MCF 10A (cell line): ENCODE measurements around the gene OLFM4. TPM values are rescaled to one million over a fixed set of nuclear protein-coding genes. Genes with fewer than 3 reads are reported as not detected.

Experiments used
- BruUV-seq: library from RNA; stranded (reverse); fragments of 400-500 nt; replicated peaks from 2 replicates; lab custom pipeline; 2021; lab: Mats Ljungman, UMichigan
- CTCF ChIA-PET: fragments of 300-600 bp; sonication (Branson Sonifier 250); formaldehyde crosslinking; extraction: SDS; loops from one replicate; lab custom pipeline; 2021; ENCODE audit warnings: antibody characterized with exemption, inconsistent platforms; lab: Yijun Ruan, JAX
- POLR2A ChIA-PET: fragments of 300-600, 350-650 bp; sonication (Branson Sonifier 250); formaldehyde crosslinking; extraction: SDS; loops from one replicate; lab custom pipeline; 2020; ENCODE audit warnings: antibody characterized with exemption, inconsistent platforms; lab: Yijun Ruan, JAX
- DNase-seq: peaks from one replicate; pipeline ENCODE4 v3.0.0-alpha.2; 2018; ENCODE audit not compliant: unreplicated experiment
- H3K27ac Mint-ChIP-seq: one replicate; pipeline ENCODE4 v1.8.0; 2022; ENCODE audit warnings: mild to moderate bottlenecking, low read depth, mixed read lengths; ENCODE audit not compliant: unreplicated experiment
- H3K27me3 Mint-ChIP-seq: one replicate; pipeline ENCODE4 v1.8.0; 2022; ENCODE audit warnings: mixed read lengths; ENCODE audit not compliant: insufficient read depth, unreplicated experiment
- H3K36me3 Mint-ChIP-seq: one replicate; pipeline ENCODE4 v1.8.0; 2022; ENCODE audit warnings: mild to moderate bottlenecking, moderate library complexity, mixed read lengths; ENCODE audit not compliant: insufficient read depth, unreplicated experiment
- H3K4me1 Mint-ChIP-seq: one replicate; pipeline ENCODE4 v1.8.0; 2022; ENCODE audit warnings: mixed read lengths; ENCODE audit not compliant: insufficient read depth, unreplicated experiment
- H3K4me3 Mint-ChIP-seq: one replicate; pipeline ENCODE4 v1.8.0; 2022; ENCODE audit warnings: mild to moderate bottlenecking, moderate library complexity, mixed read lengths; ENCODE audit not compliant: unreplicated experiment
- H3K9me3 Mint-ChIP-seq: one replicate; pipeline ENCODE4 v1.8.0; 2022; ENCODE audit warnings: mixed read lengths; ENCODE audit not compliant: unreplicated experiment
- CTCF ChIP-seq: fragments of 200-600 bp; IDR thresholded peaks from one replicate; pipeline ENCODE4 v1.8.0; 2022; ENCODE audit warnings: antibody characterized with exemption, mild to moderate bottlenecking; ENCODE audit not compliant: unreplicated experiment
- intact Hi-C: fragments of 100-400 bp; cut with micrococcal nuclease; formaldehyde crosslinking; loops from 2 replicates; pipeline ENCODE4 v1.14.1; 2022
- total RNA-seq: library from RNA; stranded (reverse); gene quantifications from 2 replicates; pipeline ENCODE4 v1.2.3, GENCODE V29; 2022

The OLFM4 gene
- total RNA-seq, 1 experiment from 2014 or later: not detected

- H3K27ac Mint-ChIP-seq: no peak overlapping the region
- ChIA-PET CTCF (interaction anchor here (0.6 to 2.8 kb wide), 2 partner anchors 31 to 124 kb away, joined by 3 to 13 read pairs; no protein-coding TSS in a partner anchor), POLR2A (no interaction called here)
- BruUV-seq: no TSS peak
- H3K27me3 Mint-ChIP-seq: peaks cover 56% of the 10 kb centered on the region
- peaks cover 7% of the 10 kb centered on the region for H3K36me3 Mint-ChIP-seq
- H3K4me1 Mint-ChIP-seq: peaks cover 12% of the 10 kb centered on the region
- intact Hi-C loops: no loop called here
- H3K9me3 Mint-ChIP-seq: no peaks in the 10 kb centered on the region
- no peak overlapping the region for H3K4me3 Mint-ChIP-seq
- DNase-seq: no peak
- TF ChIP-seq CTCF: no peak
Measured at GRCh38 chr13:52999093-52999696, 29.4 kb upstream of the OLFM4 start.

DNA sequence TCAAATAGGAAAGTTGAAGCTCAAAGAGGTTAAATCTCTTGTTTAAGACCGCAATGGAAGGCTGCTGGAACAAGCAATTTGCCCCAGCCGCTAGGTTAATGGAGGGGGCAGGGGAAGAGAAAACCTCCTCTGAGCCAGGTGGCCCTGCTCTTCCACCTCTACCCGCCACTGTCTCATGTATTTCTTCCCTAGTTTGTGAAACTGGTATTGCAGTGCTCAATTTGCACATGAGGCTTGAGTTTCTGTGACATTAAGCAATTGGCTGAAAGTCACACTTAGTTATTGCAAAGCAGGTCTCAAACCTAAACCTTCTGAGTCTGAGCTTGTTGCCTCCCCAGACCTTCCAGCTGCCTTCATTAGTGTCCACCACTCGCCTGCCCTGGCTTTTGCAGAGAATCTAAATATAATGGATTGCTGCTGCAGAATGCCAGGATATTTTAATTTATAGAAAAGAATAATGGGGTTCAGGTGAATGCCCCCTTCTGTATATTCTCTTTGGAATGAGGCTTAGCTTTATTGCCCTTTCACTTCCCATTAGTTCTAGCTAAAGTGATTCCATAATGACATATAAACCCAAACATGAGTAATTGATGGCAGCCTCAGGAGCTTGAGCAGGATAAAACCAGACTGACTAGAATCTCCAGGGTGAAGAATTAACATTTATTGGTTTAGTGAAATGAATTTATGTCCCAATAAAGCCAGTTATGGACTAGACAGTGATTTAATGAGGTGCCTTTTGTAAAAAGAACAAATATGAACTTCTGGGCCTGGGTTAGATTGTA lies 27.0 kb upstream of the OLFM4 start:
- DNase-seq: no peak
- Mint-ChIP-seq H3K27me3 (peaks cover 48% of the 10 kb centered on the region), H3K4me3 (no peak overlapping the region), H3K27ac (no peak overlapping the region), H3K36me3 (peaks cover 7% of the 10 kb centered on the region), H3K4me1 (peaks cover 12% of the 10 kb centered on the region), H3K9me3 (no peaks in the 10 kb centered on the region)
- ChIA-PET CTCF (interaction anchor here (0.6 kb wide), 1 partner anchor 18 kb away, joined by 3 read pairs; no protein-coding TSS in a partner anchor), POLR2A (interaction anchor here (0.7 kb wide), 1 partner anchor 989 kb away, joined by 3 read pairs; no protein-coding TSS in a partner anchor)
- intact Hi-C loops: no loop called here
- BruUV-seq: no TSS peak
- no peak for TF ChIP-seq CTCF

DNA sequence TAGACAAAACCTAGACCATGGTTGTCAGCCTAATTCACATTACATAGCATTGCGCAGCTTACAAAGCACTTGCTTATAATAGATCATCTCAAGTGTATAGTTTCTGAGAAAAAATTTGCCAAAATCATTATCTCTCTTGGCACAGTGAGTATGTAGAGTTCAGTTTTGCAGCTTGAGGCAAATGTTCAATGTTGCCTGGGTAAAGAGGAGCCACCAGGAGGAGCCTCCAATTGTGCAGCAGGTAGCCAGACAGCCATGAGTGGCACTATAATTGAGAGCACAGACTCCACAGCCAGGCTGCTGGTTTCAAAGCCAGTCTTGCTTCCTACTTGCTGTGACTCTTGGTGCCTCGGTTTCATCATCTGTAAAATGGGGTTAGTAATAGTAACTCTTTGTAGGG lies 24.0 kb upstream of the OLFM4 start:
- TF ChIP-seq CTCF: no peak
- POLR2A ChIA-PET: no interaction called here
- Mint-ChIP-seq H3K9me3 (no peaks in the 10 kb centered on the region), H3K4me1 (peaks cover under 1% of the 10 kb centered on the region), H3K27ac (no peak overlapping the region), H3K36me3 (peaks cover 7% of the 10 kb centered on the region), H3K4me3 (no peak overlapping the region), H3K27me3 (peaks cover 35% of the 10 kb centered on the region)
- CTCF ChIA-PET: interaction anchor here (1.3 kb wide), 1 partner anchor 37 kb away, joined by 4 read pairs; no protein-coding TSS in a partner anchor
- peak; percentile 22 for DNase-seq
- no TSS peak for BruUV-seq
- intact Hi-C loops: no loop called here

DNA sequence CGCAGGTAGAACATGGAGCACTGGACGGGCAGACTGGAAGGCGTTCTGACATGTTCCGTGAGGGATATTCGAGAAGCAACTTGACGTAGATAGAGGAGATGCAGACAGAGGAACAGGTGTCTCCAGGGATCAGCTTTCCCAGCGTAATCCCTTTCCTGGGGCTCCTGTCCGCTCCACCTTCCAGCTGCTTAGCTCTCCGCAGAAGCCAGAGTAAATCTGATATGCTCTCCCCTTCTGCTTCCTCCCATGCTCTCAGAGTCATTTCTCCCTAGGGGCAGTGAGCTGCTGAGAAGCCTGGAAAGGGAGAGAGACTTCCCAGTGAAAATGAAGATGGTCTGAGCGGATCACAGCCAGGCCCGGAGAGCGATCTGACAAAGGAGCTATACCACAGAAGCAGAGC lies 23.0 kb upstream of the OLFM4 start:
- Mint-ChIP-seq H3K36me3 (no peaks in the 10 kb centered on the region), H3K27ac (no peak overlapping the region), H3K9me3 (no peaks in the 10 kb centered on the region), H3K4me1 (peaks cover 8% of the 10 kb centered on the region), H3K27me3 (peaks cover 28% of the 10 kb centered on the region), H3K4me3 (no peak overlapping the region)
- no TSS peak for BruUV-seq
- TF ChIP-seq CTCF: no peak
- CTCF ChIA-PET: interaction anchor here (0.6 kb wide), 2 partner anchors 73 to 147 kb away, joined by 3 to 4 read pairs; no protein-coding TSS in a partner anchor
- POLR2A ChIA-PET: no interaction called here
- intact Hi-C loops: no loop called here
- DNase-seq: no peak
